Measurements from ENCODE around the gene IL15.

GRCh38 chr4:141705048-141705746, 68.8 kb downstream of the IL15 start:
- TF ChIP-seq, protein P1, sequence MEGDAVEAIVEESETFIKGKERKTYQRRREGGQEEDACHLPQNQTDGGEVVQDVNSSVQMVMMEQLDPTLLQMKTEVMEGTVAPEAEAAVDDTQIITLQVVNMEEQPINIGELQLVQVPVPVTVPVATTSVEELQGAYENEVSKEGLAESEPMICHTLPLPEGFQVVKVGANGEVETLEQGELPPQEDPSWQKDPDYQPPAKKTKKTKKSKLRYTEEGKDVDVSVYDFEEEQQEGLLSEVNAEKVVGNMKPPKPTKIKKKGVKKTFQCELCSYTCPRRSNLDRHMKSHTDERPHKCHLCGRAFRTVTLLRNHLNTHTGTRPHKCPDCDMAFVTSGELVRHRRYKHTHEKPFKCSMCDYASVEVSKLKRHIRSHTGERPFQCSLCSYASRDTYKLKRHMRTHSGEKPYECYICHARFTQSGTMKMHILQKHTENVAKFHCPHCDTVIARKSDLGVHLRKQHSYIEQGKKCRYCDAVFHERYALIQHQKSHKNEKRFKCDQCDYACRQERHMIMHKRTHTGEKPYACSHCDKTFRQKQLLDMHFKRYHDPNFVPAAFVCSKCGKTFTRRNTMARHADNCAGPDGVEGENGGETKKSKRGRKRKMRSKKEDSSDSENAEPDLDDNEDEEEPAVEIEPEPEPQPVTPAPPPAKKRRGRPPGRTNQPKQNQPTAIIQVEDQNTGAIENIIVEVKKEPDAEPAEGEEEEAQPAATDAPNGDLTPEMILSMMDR (IDR thresholded peaks at IDR 0.05; ENCODE audit: insufficient read depth, low read length, poor library complexity, severe bottlenecking) = no peak
- no peak for TF ChIP-seq EZH2phosphoT487 (conservative IDR thresholded peaks at IDR 0.05; ENCODE audit: low read length)
